Endothelial cell of umbilical vein (primary cell): ENCODE results near the gene RTN1. TPM values are rescaled to one million over a fixed set of nuclear protein-coding genes. Genes with fewer than 3 reads are reported as not detected.

Experiments used
- BruUV-seq: library from RNA; stranded (reverse); fragments of 400-500 nt; replicated peaks from 2 replicates; lab custom pipeline; 2021; lab: Mats Ljungman, UMichigan
- CTCF ChIA-PET: fragments of 300-600, 350-600 bp; sonication (Branson Sonifier 250); formaldehyde crosslinking; loops from one replicate; lab custom pipeline; 2021; ENCODE audit warnings: antibody characterized with exemption, inconsistent platforms; lab: Charles Lee
- POLR2A ChIA-PET: fragments of 300-600, 350-600 bp; sonication (Branson Sonifier 250); formaldehyde crosslinking; loops from one replicate; lab custom pipeline; 2021; ENCODE audit warnings: antibody characterized with exemption, inconsistent platforms; lab: Charles Lee
- DNase-seq: peaks from one replicate; pipeline ENCODE4 v3.0.0-alpha.2; 2011; ENCODE audit warnings: low read depth, low spot score
- FAIRE-seq: peaks from 2 replicates; lab custom pipeline; 2011; peaks lifted over from hg19 to GRCh38; lab: Jason Lieb, UNC
- H2AFZ ChIP-seq: 2 replicates; pipeline ENCODE4 v1.6.0; 2012; ENCODE audit warnings: low read depth, low read length, control low read depth, inconsistent platforms
- H3K27ac ChIP-seq: 2 replicates; pipeline ENCODE4 v1.5.1; 2011; ENCODE audit warnings: low read depth, mild to moderate bottlenecking, control low read depth, low read length, moderate library complexity; ENCODE audit not compliant: insufficient read depth
- H3K27me3 ChIP-seq, 2 experiments: 2 replicates each; pipeline versions ENCODE4 v1.6.0 to v1.6.1; 2011; ENCODE audit warnings: low read length in 2 of 2, mixed read lengths in 1 of 2; ENCODE audit not compliant: control insufficient read depth in 2 of 2, insufficient read depth in 2 of 2
- H3K36me3 ChIP-seq, 2 experiments: 2 replicates in 1 of 2; 3 replicates in 1 of 2; pipeline ENCODE4 v1.5.1; 2011; ENCODE audit warnings: low read length in 2 of 2, mild to moderate bottlenecking in 1 of 2, moderate library complexity in 1 of 2; ENCODE audit not compliant: control insufficient read depth in 2 of 2, insufficient read depth in 2 of 2; ENCODE audit errors: extremely low read depth in 1 of 2
- H3K4me1 ChIP-seq: 3 replicates; pipeline ENCODE4 v1.5.1; 2011; ENCODE audit warnings: mild to moderate bottlenecking, low read length; ENCODE audit not compliant: control insufficient read depth, insufficient read depth; ENCODE audit errors: extremely low read depth
- H3K4me2 ChIP-seq: 2 replicates; pipeline ENCODE4 v1.6.1; 2011; ENCODE audit warnings: low read length, control low read depth, mixed read lengths; ENCODE audit not compliant: insufficient read depth
- H3K4me3 ChIP-seq, 3 experiments: fragments of 200-600 bp in 1 of 3; sonication (generic), shearing (Covaris generic) in 1 of 3; replicated peaks in 1 of 3; 2 replicates each; pipeline ENCODE4 v1.5.1; 2011 to 2016; ENCODE audit warnings: control low read depth in 3 of 3, low read length in 3 of 3, mild to moderate bottlenecking in 2 of 3, inconsistent platforms in 1 of 3, low read depth in 1 of 3, moderate library complexity in 1 of 3; ENCODE audit not compliant: insufficient read depth in 1 of 3
- H3K79me2 ChIP-seq: 2 replicates; pipeline ENCODE4 v1.6.0; 2012; ENCODE audit warnings: low read length, inconsistent platforms; ENCODE audit not compliant: control insufficient read depth, insufficient read depth
- H3K9ac ChIP-seq: replicated peaks from 2 replicates; pipeline ENCODE3; 2011; ENCODE audit warnings: low read length, control low read depth; ENCODE audit not compliant: insufficient read depth; ENCODE audit errors: extremely low read depth
- H3K9me1 ChIP-seq: replicated peaks from 3 replicates; pipeline ENCODE4 v1.6.0; 2011; ENCODE audit warnings: mild to moderate bottlenecking, low read length; ENCODE audit not compliant: control insufficient read depth, insufficient read depth; ENCODE audit errors: extremely low read depth
- H3K9me3 ChIP-seq: replicated peaks from 2 replicates; pipeline ENCODE4 v1.5.1; 2012; ENCODE audit warnings: low read length, inconsistent platforms; ENCODE audit not compliant: control insufficient read depth, insufficient read depth
- H4K20me1 ChIP-seq: replicated peaks from 2 replicates; pipeline ENCODE3; 2011; ENCODE audit warnings: mild to moderate bottlenecking, low read length; ENCODE audit not compliant: control insufficient read depth, insufficient read depth; ENCODE audit errors: extremely low read depth
- CTCF ChIP-seq, 2 donors: IDR thresholded peaks; 1 replicate in 1 of 2; 2 replicates in 1 of 2; pipeline ENCODE4 v1.5.1; 2011; ENCODE audit warnings: low read length in 2 of 2, mild to moderate bottlenecking in 2 of 2, moderate library complexity in 2 of 2, control low read depth in 1 of 2, inconsistent platforms in 1 of 2, low read depth in 1 of 2; ENCODE audit not compliant: insufficient read depth in 1 of 2; ENCODE audit errors: extremely low read depth in 1 of 2
- EZH2 ChIP-seq: IDR thresholded peaks from 2 replicates; pipeline ENCODE4 v1.6.1; 2012; ENCODE audit warnings: borderline replicate concordance, low read depth, mild to moderate bottlenecking, moderate library complexity, low read length, inconsistent platforms; ENCODE audit not compliant: severe bottlenecking
- GATA2 ChIP-seq: IDR thresholded peaks from 2 replicates; pipeline ENCODE4 v1.7.0; 2011; ENCODE audit warnings: low read depth, mild to moderate bottlenecking, moderate library complexity, mixed read lengths, low read length; ENCODE audit not compliant: insufficient read length, insufficient read depth
- JUN ChIP-seq: IDR thresholded peaks from 2 replicates; pipeline ENCODE4 v1.6.1; 2011; ENCODE audit warnings: borderline replicate concordance, low read depth; ENCODE audit not compliant: insufficient read length, insufficient read depth
- MAX ChIP-seq: IDR thresholded peaks from 2 replicates; pipeline ENCODE4 v1.6.1; 2011; ENCODE audit not compliant: insufficient read depth, insufficient read length
- MYC ChIP-seq: IDR thresholded peaks from one replicate; pipeline ENCODE4 v1.6.1; 2011; ENCODE audit warnings: mild to moderate bottlenecking, low read depth, low read length
- POLR2A ChIP-seq: IDR thresholded peaks from 2 replicates; pipeline ENCODE4 v1.6.1; 2012; ENCODE audit warnings: low read depth, mild to moderate bottlenecking, control low read depth, low read length
- POLR2AphosphoS5 ChIP-seq: IDR thresholded peaks from 2 replicates; pipeline ENCODE4 v1.6.1; 2012; ENCODE audit warnings: low read depth, mild to moderate bottlenecking, control low read depth, low read length, moderate library complexity; ENCODE audit not compliant: insufficient read depth
- dilution Hi-C: fragments of 300-500 bp; cut with MboI; formaldehyde crosslinking; loops from one replicate; pipeline ENCODE4 v1.15.0; 2019; ENCODE audit warnings: low sequenced_read_pairs; ENCODE audit not compliant: extremely low pct_ligation_motif_present
- intact Hi-C: fragments of 100-400 bp; cut with micrococcal nuclease; formaldehyde crosslinking; loops from one replicate; pipeline ENCODE4 v1.10.0; 2022
- polyA plus RNA-seq, 4 experiments: library from polyadenylated mRNA; depleted of rRNA in 3 of 4; stranded (reverse) in 3 of 4; unstranded in 1 of 4; fragments of >200 nt; gene quantifications; 2 replicates each; pipeline versions ENCODE4 v1.2.1 to v1.2.3, GENCODE V29; 2011 to 2012; ENCODE audit warnings: missing spikeins in 1 of 4
- total RNA-seq: library from RNA; stranded (reverse); gene quantifications from 2 replicates; pipeline ENCODE4 v1.2.3, GENCODE V29; 2021

Gene RTN1
- total and polyA plus RNA-seq, 2 donors (not counting 3 experiments of a cell fraction or from before 2014, with no cell fraction given), result 0.10 to 0.29 TPM

- Histone ChIP-seq H3K9ac (no peak overlapping the region), H3K27ac (no peak overlapping the region), H3K79me2 (no peaks in the 10 kb centered on the region), H3K9me1 (no peaks in the 10 kb centered on the region), H2AFZ (no peak overlapping the region), H3K9me3 (no peaks in the 10 kb centered on the region), H4K20me1 (no peaks in the 10 kb centered on the region), H3K4me3 (no peak overlapping the region), H3K36me3 (no peaks in the 10 kb centered on the region), H3K4me1 (no peaks in the 10 kb centered on the region), H3K27me3 (peaks cover 2 to 22% of the 10 kb centered on the region in 2 experiments), H3K4me2 (no peak overlapping the region)
- DNase-seq (no peak), FAIRE-seq (no peak)
- intact Hi-C loops (no loop called here), dilution Hi-C loops (no loop called here)
- TF ChIP-seq POLR2AphosphoS5 (no peak), CTCF (IDR thresholded peaks at IDR 0.05; ENCODE audit: extremely low read depth in 1 of 2, insufficient read depth in 1 of 2, low read depth in 1 of 2, low read length in 2 of 2) (no peak), POLR2A (no peak), EZH2 (no peak), MAX (no peak), GATA2 (no peak), JUN (no peak), MYC (no peak)
- ChIA-PET CTCF (interaction anchor here (0.8 to 5.4 kb wide), 9 partner anchors 12 to 476 kb away, joined by 3 to 141 read pairs (median 6); no protein-coding TSS in a partner anchor), POLR2A (no interaction called here)
- BruUV-seq, result no TSS peak
Observed at GRCh38 chr14:59707778-59708561, 162.6 kb downstream of the RTN1 start.
